AG09319 (cell line): Measurements from ENCODE around the gene RPP38.

ENCODE experiments used
- DNase-seq: peaks from one replicate; pipeline ENCODE4 v3.0.0-alpha.2; 2010; ENCODE audit warnings: low read depth; ENCODE audit errors: extremely low read depth
- TF ChIP-seq, protein P1 (sequence below): IDR thresholded peaks from 2 replicates; pipeline ENCODE4 v1.5.1; 2011; ENCODE audit warnings: low read depth, mild to moderate bottlenecking, inconsistent platforms, low read length, moderate library complexity

Gene RPP38

GRCh38 chr10:15150563-15150962, 53.4 kb downstream of the RPP38 start:
- DNase-seq, result no peak

DNA sequence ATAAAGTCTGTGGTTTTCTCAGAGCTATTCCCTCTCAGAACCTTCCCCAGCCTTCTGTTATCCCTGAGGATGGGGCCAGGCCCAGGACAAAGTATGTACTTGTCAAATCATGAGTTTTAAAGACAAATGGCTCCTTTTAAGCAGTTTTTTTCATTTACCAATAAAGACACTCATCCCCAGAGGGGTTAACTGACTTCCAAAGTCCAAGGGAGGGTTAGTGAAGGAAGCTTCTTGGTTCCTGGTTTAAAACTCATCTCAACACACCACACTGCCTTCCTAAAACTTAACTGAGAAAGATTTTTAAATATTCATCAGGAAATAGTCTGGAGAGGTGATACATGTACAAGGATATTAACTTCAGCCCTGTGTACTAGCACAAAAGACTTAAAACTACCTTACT, 55.4 kb downstream of the RPP38 start:
- DNase-seq, result no peak
- TF ChIP-seq, protein P1, sequence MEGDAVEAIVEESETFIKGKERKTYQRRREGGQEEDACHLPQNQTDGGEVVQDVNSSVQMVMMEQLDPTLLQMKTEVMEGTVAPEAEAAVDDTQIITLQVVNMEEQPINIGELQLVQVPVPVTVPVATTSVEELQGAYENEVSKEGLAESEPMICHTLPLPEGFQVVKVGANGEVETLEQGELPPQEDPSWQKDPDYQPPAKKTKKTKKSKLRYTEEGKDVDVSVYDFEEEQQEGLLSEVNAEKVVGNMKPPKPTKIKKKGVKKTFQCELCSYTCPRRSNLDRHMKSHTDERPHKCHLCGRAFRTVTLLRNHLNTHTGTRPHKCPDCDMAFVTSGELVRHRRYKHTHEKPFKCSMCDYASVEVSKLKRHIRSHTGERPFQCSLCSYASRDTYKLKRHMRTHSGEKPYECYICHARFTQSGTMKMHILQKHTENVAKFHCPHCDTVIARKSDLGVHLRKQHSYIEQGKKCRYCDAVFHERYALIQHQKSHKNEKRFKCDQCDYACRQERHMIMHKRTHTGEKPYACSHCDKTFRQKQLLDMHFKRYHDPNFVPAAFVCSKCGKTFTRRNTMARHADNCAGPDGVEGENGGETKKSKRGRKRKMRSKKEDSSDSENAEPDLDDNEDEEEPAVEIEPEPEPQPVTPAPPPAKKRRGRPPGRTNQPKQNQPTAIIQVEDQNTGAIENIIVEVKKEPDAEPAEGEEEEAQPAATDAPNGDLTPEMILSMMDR, result no peak

More at GRCh38 chr10:15150563-15150962, 53.4 kb downstream of the RPP38 start:
- TF ChIP-seq, protein P1, result no peak
